GM20000 (cell line): ENCODE measurements around the gene MRPL21.

Experiments
- DNase-seq: peaks from one replicate; pipeline ENCODE4 v3.0.0; 2012; ENCODE audit warnings: low spot score
- CTCF ChIP-seq: IDR thresholded peaks from 2 replicates; pipeline ENCODE4 v1.5.1; 2012; ENCODE audit warnings: mild to moderate bottlenecking, control low read depth; ENCODE audit errors: extremely low read depth, missing control alignments

MRPL21 gene

DNA sequence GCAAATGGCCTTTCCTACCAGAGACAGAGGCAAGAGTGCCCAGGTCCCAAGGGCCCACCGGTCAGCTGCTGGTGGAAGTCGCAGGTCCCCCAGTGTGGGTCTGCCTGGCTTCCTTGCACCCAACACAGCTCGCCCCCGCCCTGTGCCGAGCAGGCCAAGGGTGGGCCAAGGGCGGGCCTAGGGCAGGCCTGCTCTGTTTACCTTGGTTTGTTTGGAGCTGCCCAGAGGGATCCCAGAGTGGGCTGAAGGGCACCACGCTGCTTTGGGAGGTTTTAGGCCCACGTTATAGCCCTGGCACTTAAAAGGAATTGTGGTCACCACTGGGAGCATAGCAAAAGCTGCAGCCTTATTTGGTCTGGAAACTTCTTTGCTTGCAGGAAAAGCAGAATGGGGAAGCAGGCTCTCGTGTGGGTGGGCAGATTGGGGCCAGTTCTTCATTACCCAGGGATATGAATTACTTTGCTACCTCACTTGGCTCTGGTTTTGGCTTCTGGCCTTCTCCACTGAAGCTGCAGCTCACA is 39.2 kb upstream of the MRPL21 start:
- no peak for DNase-seq
- no peak for TF ChIP-seq CTCF

GRCh38 chr11:68942095-68942620 is 38.5 kb upstream of the MRPL21 start:
- TF ChIP-seq CTCF = no peak
- DNase-seq = no peak

GRCh38 chr11:68941324-68942094 is 37.9 kb upstream of the MRPL21 start:
- no peak for DNase-seq

DNA sequence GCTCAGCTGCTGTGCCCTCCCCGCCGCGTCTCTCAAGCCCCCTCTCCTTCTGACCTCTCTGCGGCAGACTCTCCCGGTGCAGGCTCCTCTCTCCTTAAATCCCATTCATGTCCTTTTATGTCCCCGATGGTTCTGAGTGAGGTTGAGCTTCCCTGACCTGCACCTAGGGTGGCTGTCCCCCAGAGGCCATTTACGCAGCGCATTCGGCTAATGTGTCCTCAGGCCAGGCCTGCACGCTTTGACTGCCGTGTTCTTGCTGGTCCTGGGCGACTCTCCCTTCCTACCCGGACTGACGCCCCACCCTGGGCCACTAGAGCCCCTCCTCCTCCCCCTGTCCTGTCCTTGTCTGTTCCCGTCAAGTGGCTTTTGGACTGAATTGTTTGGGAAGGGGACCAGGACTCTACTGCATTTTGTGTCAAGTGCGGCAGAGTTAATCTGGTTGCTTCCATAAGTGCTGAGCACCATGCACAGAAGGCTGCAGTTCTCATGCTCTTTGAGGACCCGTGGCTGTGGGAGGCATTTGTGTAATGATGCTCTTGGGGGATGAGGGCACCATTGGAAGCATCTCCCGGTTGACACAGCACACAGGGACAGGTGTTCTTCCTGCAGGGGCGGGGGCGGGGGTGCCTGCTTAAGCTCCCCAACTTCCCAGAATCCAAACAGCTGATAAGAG is 37.2 kb upstream of the MRPL21 start:
- no peak for TF ChIP-seq CTCF
- DNase-seq = no peak

More at GRCh38 chr11:68941324-68942094, 37.9 kb upstream of the MRPL21 start:
- TF ChIP-seq CTCF = no peak

DNA sequence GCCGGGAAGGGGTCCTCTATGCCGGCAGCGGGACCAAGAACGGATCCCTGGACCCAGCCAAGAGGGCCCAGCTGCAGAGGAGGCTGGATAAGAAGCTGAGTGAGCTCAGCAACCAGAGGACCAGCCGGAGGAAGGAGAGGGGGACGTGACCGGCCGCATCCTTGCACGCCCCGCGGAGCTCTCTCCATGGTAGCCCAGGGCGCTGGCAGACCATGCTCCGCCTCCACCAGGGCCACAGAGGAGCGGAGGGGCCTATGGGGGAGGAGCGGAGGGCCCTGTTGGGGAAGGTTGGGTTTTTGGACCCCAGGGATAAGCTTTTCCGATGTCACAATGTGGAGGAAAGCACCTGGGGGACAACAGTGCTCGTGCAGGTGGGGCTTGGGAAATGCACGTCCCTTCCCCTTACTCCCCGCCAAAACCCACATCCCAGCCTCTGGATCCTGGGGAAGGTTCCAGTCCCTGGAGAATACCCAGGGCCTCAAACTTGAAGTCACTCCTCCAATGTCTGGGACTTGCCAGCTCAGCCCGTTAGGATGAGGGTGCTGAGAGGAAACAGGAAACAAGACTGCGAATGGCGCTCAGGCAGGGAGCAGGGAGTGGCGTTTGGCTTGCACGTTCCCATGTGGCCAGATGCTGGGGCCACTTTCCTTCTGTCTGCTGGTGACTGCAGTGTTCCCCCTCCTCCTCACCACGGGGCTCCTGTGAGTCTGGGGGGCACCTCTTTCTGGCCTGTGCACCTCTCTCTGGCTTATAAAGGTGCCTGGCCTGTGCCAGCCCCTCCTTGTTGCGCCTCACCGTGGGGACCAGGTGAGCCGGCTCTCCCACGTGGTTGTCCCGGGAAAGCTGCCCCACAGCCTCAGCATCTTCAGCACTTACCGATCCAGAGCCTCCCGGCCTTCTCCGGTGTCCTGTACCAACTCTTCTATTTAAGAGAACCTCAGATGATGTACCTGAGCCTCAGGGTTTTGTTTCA is 36.2 kb upstream of the MRPL21 start:
- TF ChIP-seq CTCF = no peak
- DNase-seq = no peak

GRCh38 chr11:68938816-68939582 is 35.4 kb upstream of the MRPL21 start:
- TF ChIP-seq CTCF = no peak
- DNase-seq = no peak
